Liver (tissue), 9 donors: ENCODE results near the gene RAB28. TPM values are rescaled to one million over a fixed set of nuclear protein-coding genes. Genes with fewer than 3 reads are reported as not detected.

Experiments used
- DNase-seq: peaks from one replicate; pipeline ENCODE4 v3.0.0-alpha.2; 2017; ENCODE audit warnings: low spot score
- H3K27ac ChIP-seq, 2 donors: one replicate each; pipeline ENCODE4 v1.7.0; 2013; ENCODE audit warnings: inconsistent platforms in 2 of 2, low read length in 2 of 2, control low read depth in 1 of 2, low read depth in 1 of 2, mild to moderate bottlenecking in 1 of 2
- H3K27me3 ChIP-seq, 4 donors: one replicate each; pipeline versions ENCODE4 v1.6.1 to v1.7.0; 2013; ENCODE audit warnings: low read length in 3 of 4, inconsistent platforms in 1 of 4, mild to moderate bottlenecking in 1 of 4, moderate library complexity in 1 of 4; ENCODE audit not compliant: control insufficient read depth in 4 of 4, insufficient read depth in 4 of 4
- H3K36me3 ChIP-seq, 4 donors: one replicate each; pipeline versions ENCODE4 v1.6.1 to v1.7.0; 2013; ENCODE audit warnings: low read length in 3 of 4, mild to moderate bottlenecking in 3 of 4, low read depth in 1 of 4, moderate library complexity in 1 of 4; ENCODE audit not compliant: control insufficient read depth in 4 of 4, insufficient read depth in 3 of 4
- H3K4me1 ChIP-seq, 4 donors: one replicate each; pipeline versions ENCODE4 v1.6.1 to v1.7.0; 2013; ENCODE audit warnings: low read length in 3 of 4, mild to moderate bottlenecking in 3 of 4, moderate library complexity in 1 of 4; ENCODE audit not compliant: control insufficient read depth in 4 of 4, insufficient read depth in 4 of 4
- H3K4me3 ChIP-seq, 3 donors: one replicate each; pipeline versions ENCODE4 v1.6.1 to v1.7.0; 2013; ENCODE audit warnings: low read length in 3 of 3, control low read depth in 1 of 3, low read depth in 1 of 3, mild to moderate bottlenecking in 1 of 3
- H3K9ac ChIP-seq, 2 donors: one replicate each; pipeline ENCODE4 v1.7.0; 2013; ENCODE audit warnings: low read length in 2 of 2, mild to moderate bottlenecking in 2 of 2, moderate library complexity in 2 of 2, control low read depth in 1 of 2, low read depth in 1 of 2
- H3K9me3 ChIP-seq, 4 donors: one replicate each; pipeline versions ENCODE4 v1.6.1 to v1.7.0; 2013; ENCODE audit warnings: low read length in 3 of 4; ENCODE audit not compliant: control insufficient read depth in 4 of 4
- EGR1 ChIP-seq, 2 donors: IDR thresholded peaks; 2 replicates each; pipeline ENCODE4 v1.6.1; 2016 to 2018; ENCODE audit warnings: antibody characterized with exemption in 2 of 2, low read depth in 2 of 2
- FOXA1 ChIP-seq: IDR thresholded peaks from 2 replicates; pipeline ENCODE4 v1.6.1; 2016; ENCODE audit warnings: antibody characterized with exemption
- FOXA2 ChIP-seq: IDR thresholded peaks from 2 replicates; pipeline ENCODE4 v1.6.1; 2016; ENCODE audit warnings: antibody characterized with exemption
- GABPA ChIP-seq, 2 donors: IDR thresholded peaks in 1 of 2; conservative IDR thresholded peaks in 1 of 2; 2 replicates each; pipeline ENCODE4 v1.6.1; 2016; ENCODE audit warnings: antibody characterized with exemption in 2 of 2, mild to moderate bottlenecking in 1 of 2, moderate library complexity in 1 of 2
- HNF4A ChIP-seq, 2 donors: conservative IDR thresholded peaks; 2 replicates each; pipeline ENCODE4 v1.6.1; 2016; ENCODE audit warnings: antibody characterized with exemption in 2 of 2, mild to moderate bottlenecking in 2 of 2
- HNF4G ChIP-seq: IDR thresholded peaks from 2 replicates; pipeline ENCODE4 v1.6.1; 2016; ENCODE audit warnings: antibody characterized with exemption
- JUND ChIP-seq, 2 donors: IDR thresholded peaks; 2 replicates each; pipeline ENCODE4 v1.6.1; 2016; ENCODE audit warnings: antibody characterized with exemption in 2 of 2
- NR2F2 ChIP-seq: IDR thresholded peaks from 2 replicates; pipeline ENCODE4 v1.6.1; 2016; ENCODE audit warnings: antibody characterized with exemption
- RAD21 ChIP-seq, 2 donors: IDR thresholded peaks; 2 replicates each; pipeline ENCODE4 v1.6.1; 2016; ENCODE audit warnings: antibody characterized with exemption in 2 of 2, mild to moderate bottlenecking in 2 of 2
- RXRA ChIP-seq, 2 donors: IDR thresholded peaks; 2 replicates each; pipeline ENCODE4 v1.6.1; 2017 to 2018; ENCODE audit warnings: antibody characterized with exemption in 2 of 2, mild to moderate bottlenecking in 1 of 2
- SP1 ChIP-seq: IDR thresholded peaks from 2 replicates; pipeline ENCODE4 v1.6.1; 2018; ENCODE audit warnings: antibody characterized with exemption, mild to moderate bottlenecking
- TAF1 ChIP-seq: conservative IDR thresholded peaks from 2 replicates; pipeline ENCODE4 v1.6.1; 2016; ENCODE audit warnings: antibody characterized with exemption, mild to moderate bottlenecking
- YY1 ChIP-seq: IDR thresholded peaks from 2 replicates; pipeline ENCODE4 v1.6.1; 2016; ENCODE audit warnings: antibody characterized with exemption, mild to moderate bottlenecking
- WGBS: extraction: QIAGEN DNeasy Blood & Tissue Kit; methylation state at CpG from one replicate; pipeline ENCODE4 v1.1.7; 2013; 5-methylcytosine and 5-hydroxymethylcytosine counted together
- polyA plus RNA-seq, 2 donors: library from polyadenylated mRNA; stranded (reverse) in 1 of 2; unstranded in 1 of 2; fragments of 200-250 nt in 1 of 2; fragments of >200 nt in 1 of 2; fragmentation: Nextera tagmentation in 1 of 2; extraction: Ambion mirVana in 1 of 2; gene quantifications; one replicate each; pipeline versions ENCODE4 v1.2.1 to v1.2.3, GENCODE V29; 2013 to 2015
- total RNA-seq, 2 donors: library from RNA; depleted of rRNA; stranded (reverse); fragments of >200 nt; gene quantifications; one replicate each; pipeline ENCODE4 v1.2.3, GENCODE V29; 2014
- TF ChIP-seq, protein P1 (sequence below): IDR thresholded peaks from 2 replicates; pipeline ENCODE4 v1.6.1; 2016; ENCODE audit warnings: antibody characterized with exemption
- TF ChIP-seq, protein P2 (sequence below): IDR thresholded peaks from 2 replicates; pipeline ENCODE4 v1.6.1; 2016; ENCODE audit warnings: antibody characterized with exemption
- TF ChIP-seq, protein P3 (sequence below): fragments of 150-350 bp; IDR thresholded peaks from 2 replicates; pipeline ENCODE4 v1.5.1; 2017; ENCODE audit warnings: improper control_type of control experiment, low read depth, low read length; ENCODE audit not compliant: missing input control
- TF ChIP-seq, protein P4 (sequence below): IDR thresholded peaks from 2 replicates; pipeline ENCODE4 v1.6.1; 2016; ENCODE audit warnings: antibody characterized with exemption
- TF ChIP-seq, protein P5 (sequence below): IDR thresholded peaks from 2 replicates; pipeline ENCODE4 v1.6.1; 2016; ENCODE audit warnings: antibody characterized with exemption, mild to moderate bottlenecking
- donor health status: healthy.
- donor health status: healthy.
- donor health status: healthy.
- donor health status: healthy.
- donor health status: healthy.

Gene RAB28
- total and polyA plus RNA-seq, 4 donors: 3.9 to 7.7 (median 6.8) TPM

GRCh38 chr4:13454786-13455185 lies 29.4 kb downstream of the RAB28 start:
- Histone ChIP-seq H3K36me3 (peaks cover 0 to 11% (median 6%) of the 10 kb centered on the region in 4 donors), H3K27me3 (no peaks in the 10 kb centered on the region), H3K27ac (no peak overlapping the region), H3K4me3 (no peak overlapping the region), H3K4me1 (no peaks in the 10 kb centered on the region), H3K9me3 (no peaks in the 10 kb centered on the region), H3K9ac (no peak overlapping the region)
- TF ChIP-seq, protein P1, sequence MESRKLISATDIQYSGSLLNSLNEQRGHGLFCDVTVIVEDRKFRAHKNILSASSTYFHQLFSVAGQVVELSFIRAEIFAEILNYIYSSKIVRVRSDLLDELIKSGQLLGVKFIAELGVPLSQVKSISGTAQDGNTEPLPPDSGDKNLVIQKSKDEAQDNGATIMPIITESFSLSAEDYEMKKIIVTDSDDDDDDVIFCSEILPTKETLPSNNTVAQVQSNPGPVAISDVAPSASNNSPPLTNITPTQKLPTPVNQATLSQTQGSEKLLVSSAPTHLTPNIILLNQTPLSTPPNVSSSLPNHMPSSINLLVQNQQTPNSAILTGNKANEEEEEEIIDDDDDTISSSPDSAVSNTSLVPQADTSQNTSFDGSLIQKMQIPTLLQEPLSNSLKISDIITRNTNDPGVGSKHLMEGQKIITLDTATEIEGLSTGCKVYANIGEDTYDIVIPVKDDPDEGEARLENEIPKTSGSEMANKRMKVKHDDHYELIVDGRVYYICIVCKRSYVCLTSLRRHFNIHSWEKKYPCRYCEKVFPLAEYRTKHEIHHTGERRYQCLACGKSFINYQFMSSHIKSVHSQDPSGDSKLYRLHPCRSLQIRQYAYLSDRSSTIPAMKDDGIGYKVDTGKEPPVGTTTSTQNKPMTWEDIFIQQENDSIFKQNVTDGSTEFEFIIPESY: no peak
- TF ChIP-seq, protein P2, sequence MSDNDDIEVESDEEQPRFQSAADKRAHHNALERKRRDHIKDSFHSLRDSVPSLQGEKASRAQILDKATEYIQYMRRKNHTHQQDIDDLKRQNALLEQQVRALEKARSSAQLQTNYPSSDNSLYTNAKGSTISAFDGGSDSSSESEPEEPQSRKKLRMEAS: no peak
- TF ChIP-seq HNF4G: no peak
- TF ChIP-seq HNF4A (conservative IDR thresholded peaks at IDR 0.05): no peak
- TF ChIP-seq SP1: no peak
- no peak for TF ChIP-seq RXRA (IDR thresholded peaks at IDR 0.05)
- TF ChIP-seq, protein P3, sequence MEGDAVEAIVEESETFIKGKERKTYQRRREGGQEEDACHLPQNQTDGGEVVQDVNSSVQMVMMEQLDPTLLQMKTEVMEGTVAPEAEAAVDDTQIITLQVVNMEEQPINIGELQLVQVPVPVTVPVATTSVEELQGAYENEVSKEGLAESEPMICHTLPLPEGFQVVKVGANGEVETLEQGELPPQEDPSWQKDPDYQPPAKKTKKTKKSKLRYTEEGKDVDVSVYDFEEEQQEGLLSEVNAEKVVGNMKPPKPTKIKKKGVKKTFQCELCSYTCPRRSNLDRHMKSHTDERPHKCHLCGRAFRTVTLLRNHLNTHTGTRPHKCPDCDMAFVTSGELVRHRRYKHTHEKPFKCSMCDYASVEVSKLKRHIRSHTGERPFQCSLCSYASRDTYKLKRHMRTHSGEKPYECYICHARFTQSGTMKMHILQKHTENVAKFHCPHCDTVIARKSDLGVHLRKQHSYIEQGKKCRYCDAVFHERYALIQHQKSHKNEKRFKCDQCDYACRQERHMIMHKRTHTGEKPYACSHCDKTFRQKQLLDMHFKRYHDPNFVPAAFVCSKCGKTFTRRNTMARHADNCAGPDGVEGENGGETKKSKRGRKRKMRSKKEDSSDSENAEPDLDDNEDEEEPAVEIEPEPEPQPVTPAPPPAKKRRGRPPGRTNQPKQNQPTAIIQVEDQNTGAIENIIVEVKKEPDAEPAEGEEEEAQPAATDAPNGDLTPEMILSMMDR: no peak
- no peak for TF ChIP-seq GABPA (IDR thresholded peaks at IDR 0.05 in 1 of 2, conservative IDR thresholded peaks at IDR 0.05 in 1 of 2)
- TF ChIP-seq TAF1: no peak
- no peak for TF ChIP-seq NR2F2
- no peak for TF ChIP-seq YY1
- TF ChIP-seq, protein P4, sequence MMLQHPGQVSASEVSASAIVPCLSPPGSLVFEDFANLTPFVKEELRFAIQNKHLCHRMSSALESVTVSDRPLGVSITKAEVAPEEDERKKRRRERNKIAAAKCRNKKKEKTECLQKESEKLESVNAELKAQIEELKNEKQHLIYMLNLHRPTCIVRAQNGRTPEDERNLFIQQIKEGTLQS: no peak
- no peak for TF ChIP-seq FOXA2
- no peak for TF ChIP-seq JUND (IDR thresholded peaks at IDR 0.05)
- TF ChIP-seq EGR1 (IDR thresholded peaks at IDR 0.05; ENCODE audit: low read depth in 2 of 2): no peak
- no peak for TF ChIP-seq RAD21 (IDR thresholded peaks at IDR 0.05)
- 98% methylated on average over 1 of the region's 1 CpG for WGBS
- DNase-seq: no peak

- 89% methylated on average over 1 of the region's 1 CpG for WGBS
- Histone ChIP-seq H3K9me3 (no peaks in the 10 kb centered on the region), H3K9ac (no peak overlapping the region), H3K36me3 (peaks cover 0 to 11% (median 6%) of the 10 kb centered on the region in 4 donors), H3K27me3 (no peaks in the 10 kb centered on the region), H3K4me3 (no peak overlapping the region), H3K4me1 (no peaks in the 10 kb centered on the region), H3K27ac (no peak overlapping the region)
- TF ChIP-seq HNF4A (conservative IDR thresholded peaks at IDR 0.05) (no peak), GABPA (IDR thresholded peaks at IDR 0.05 in 1 of 2, conservative IDR thresholded peaks at IDR 0.05 in 1 of 2) (no peak), JUND (IDR thresholded peaks at IDR 0.05) (no peak), FOXA1 (no peak), FOXA2 (no peak), TAF1 (no peak), NR2F2 (no peak), RXRA (IDR thresholded peaks at IDR 0.05) (no peak), EGR1 (IDR thresholded peaks at IDR 0.05; ENCODE audit: low read depth in 2 of 2) (no peak)
- TF ChIP-seq, protein P4: no peak
- TF ChIP-seq, protein P5, sequence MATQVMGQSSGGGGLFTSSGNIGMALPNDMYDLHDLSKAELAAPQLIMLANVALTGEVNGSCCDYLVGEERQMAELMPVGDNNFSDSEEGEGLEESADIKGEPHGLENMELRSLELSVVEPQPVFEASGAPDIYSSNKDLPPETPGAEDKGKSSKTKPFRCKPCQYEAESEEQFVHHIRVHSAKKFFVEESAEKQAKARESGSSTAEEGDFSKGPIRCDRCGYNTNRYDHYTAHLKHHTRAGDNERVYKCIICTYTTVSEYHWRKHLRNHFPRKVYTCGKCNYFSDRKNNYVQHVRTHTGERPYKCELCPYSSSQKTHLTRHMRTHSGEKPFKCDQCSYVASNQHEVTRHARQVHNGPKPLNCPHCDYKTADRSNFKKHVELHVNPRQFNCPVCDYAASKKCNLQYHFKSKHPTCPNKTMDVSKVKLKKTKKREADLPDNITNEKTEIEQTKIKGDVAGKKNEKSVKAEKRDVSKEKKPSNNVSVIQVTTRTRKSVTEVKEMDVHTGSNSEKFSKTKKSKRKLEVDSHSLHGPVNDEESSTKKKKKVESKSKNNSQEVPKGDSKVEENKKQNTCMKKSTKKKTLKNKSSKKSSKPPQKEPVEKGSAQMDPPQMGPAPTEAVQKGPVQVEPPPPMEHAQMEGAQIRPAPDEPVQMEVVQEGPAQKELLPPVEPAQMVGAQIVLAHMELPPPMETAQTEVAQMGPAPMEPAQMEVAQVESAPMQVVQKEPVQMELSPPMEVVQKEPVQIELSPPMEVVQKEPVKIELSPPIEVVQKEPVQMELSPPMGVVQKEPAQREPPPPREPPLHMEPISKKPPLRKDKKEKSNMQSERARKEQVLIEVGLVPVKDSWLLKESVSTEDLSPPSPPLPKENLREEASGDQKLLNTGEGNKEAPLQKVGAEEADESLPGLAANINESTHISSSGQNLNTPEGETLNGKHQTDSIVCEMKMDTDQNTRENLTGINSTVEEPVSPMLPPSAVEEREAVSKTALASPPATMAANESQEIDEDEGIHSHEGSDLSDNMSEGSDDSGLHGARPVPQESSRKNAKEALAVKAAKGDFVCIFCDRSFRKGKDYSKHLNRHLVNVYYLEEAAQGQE: no peak
- DNase-seq: no peak
These were observed 31.1 kb downstream of the RAB28 start for GRCh38 chr4:13452927-13453579.
